OCI-LY3 (cell line): ENCODE data around the gene TMEM247.

Source experiments
- CTCF ChIP-seq: fragments of 200-600, 300-600 bp; sonication (generic); IDR thresholded peaks from 2 replicates; pipeline ENCODE4 v1.5.1; 2014; ENCODE audit warnings: antibody characterized with exemption, low read length, low read depth
- EZH2phosphoT487 ChIP-seq: fragments of 200-600 bp; shearing (Covaris generic); IDR thresholded peaks from 2 replicates; pipeline ENCODE4 v1.6.1; 2018; ENCODE audit warnings: antibody characterized with exemption, mixed run types, low read depth

GRCh38 chr2:46462936-46463335 is 16.4 kb upstream of the TMEM247 start:
- TF ChIP-seq CTCF, result no peak
- no peak for TF ChIP-seq EZH2phosphoT487
